Fibroblast of skin of left biceps (primary cell): ENCODE measurements around the gene AGK.

ENCODE experiments used
- DNase-seq, 2 experiments: peaks; one replicate each; pipeline ENCODE4 v3.0.0-alpha.2; 2013; ENCODE audit warnings: low read depth in 2 of 2

The AGK gene

DNA sequence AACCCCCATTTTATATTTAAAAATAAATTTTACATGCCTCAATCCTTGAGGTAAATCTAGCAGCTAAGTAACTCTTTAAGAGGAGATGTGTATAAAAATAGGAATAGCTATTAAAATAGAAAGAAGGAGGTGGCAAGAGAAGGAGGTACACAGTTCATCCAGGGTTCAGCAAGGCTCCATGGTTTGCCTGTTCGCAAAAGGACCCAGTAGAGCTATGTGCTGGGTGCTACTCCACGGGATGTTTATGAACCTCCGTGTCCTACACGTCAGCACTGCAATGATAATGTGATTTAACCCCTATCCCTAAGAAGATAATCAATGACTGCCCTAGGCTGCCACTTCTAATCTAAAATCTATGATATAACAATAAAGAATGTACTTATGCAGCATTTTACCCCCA lies 151.7 kb downstream of the AGK start:
- no peak for DNase-seq

DNA sequence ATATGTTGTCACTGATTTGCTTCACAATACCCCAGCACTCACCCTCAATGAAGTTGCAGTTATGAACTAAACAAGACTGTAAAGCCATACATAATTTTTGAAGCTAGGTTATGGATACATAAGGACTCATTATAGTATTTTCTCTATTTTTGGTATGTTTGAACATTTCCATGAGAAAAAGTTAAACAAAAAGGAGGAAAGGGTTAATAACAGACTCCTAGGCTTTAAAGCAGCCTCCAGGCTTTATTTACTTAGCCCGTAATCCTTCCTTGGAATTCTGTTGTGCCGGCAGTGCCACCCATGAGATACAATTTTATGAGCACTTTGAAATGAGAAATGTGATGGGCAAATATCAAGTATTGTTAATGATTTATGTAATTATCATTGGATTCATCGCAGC lies 152.9 kb downstream of the AGK start:
- no peak for DNase-seq

DNA sequence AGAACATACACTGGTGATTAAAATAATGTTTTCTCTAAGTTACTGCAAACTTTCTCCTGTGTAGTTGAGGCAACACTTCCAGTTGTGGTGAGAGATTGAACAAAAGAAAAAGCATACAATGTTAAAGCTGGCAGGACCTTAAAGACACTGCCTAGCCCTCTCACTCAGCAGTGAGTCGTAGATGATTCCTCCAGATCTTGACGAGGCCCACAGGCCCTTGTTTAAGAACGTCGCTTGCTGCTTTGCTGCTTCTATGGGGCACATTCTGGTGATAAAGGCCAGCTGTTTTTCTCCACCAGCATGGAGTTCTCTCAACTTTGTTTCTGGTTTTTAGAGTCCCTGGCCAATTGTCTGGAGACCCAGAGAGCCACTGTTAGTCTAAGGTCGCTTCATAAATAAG lies 153.5 kb downstream of the AGK start:
- DNase-seq: no peak
